WI38 (cell line): Measurements from ENCODE around the gene GALNT3.

Experiments used
- H3K4me3 ChIP-seq: 2 replicates; pipeline ENCODE4 v1.5.1; 2011; ENCODE audit warnings: low read depth, mild to moderate bottlenecking, control low read depth, low read length
- CTCF ChIP-seq: IDR thresholded peaks from 2 replicates; pipeline ENCODE4 v1.5.1; 2012; ENCODE audit warnings: low read depth, mild to moderate bottlenecking, control low read depth, low read length

The GALNT3 gene

GRCh38 chr2:165779706-165780105, 14.3 kb downstream of the GALNT3 start:
- no peak for TF ChIP-seq CTCF
- H3K4me3 ChIP-seq, result no peak overlapping the region

- no peak for TF ChIP-seq CTCF
- no peak overlapping the region for H3K4me3 ChIP-seq
These were observed 15.2 kb downstream of the GALNT3 start for GRCh38 chr2:165778653-165779451.

- no peak overlapping the region for H3K4me3 ChIP-seq
- TF ChIP-seq CTCF, result no peak
These were observed 15.9 kb downstream of the GALNT3 start for GRCh38 chr2:165778187-165778556.

GRCh38 chr2:165777522-165778186, 16.4 kb downstream of the GALNT3 start:
- no peak overlapping the region for H3K4me3 ChIP-seq

GRCh38 chr2:165776796-165777195, 17.3 kb downstream of the GALNT3 start:
- no peak overlapping the region for H3K4me3 ChIP-seq
- TF ChIP-seq CTCF, result no peak

More at GRCh38 chr2:165777522-165778186, 16.4 kb downstream of the GALNT3 start:
- TF ChIP-seq CTCF, result no peak

GRCh38 chr2:165776013-165776412, 18.0 kb downstream of the GALNT3 start:
- no peak for TF ChIP-seq CTCF
- H3K4me3 ChIP-seq, result no peak overlapping the region

- TF ChIP-seq CTCF, result no peak
- no peak overlapping the region for H3K4me3 ChIP-seq
These were observed 20.4 kb downstream of the GALNT3 start for GRCh38 chr2:165773684-165774083.
